Panc1 (cell line): ENCODE data around the gene UGT1A9. TPM values are rescaled to one million over a fixed set of nuclear protein-coding genes. Genes with fewer than 3 reads are reported as not detected.

Experiments used
- ATAC-seq: fragments of 200-7000 bp; cut with Tn5 transposase; 2 replicates; pipeline ENCODE4 v1.9.1; 2020; ENCODE audit warnings: mild to moderate bottlenecking, moderate library complexity
- BruUV-seq: library from RNA; stranded (reverse); fragments of 400-500 nt; replicated peaks from 2 replicates; lab custom pipeline; 2021; lab: Mats Ljungman, UMichigan
- CTCF ChIA-PET: fragments of 300-600 bp; sonication (Branson Sonifier 250); formaldehyde crosslinking; loops from one replicate; lab custom pipeline; 2022; ENCODE audit warnings: antibody characterized with exemption; lab: Charles Lee
- POLR2A ChIA-PET: fragments of 300-600 bp; sonication (Branson Sonifier 250); formaldehyde crosslinking; loops from one replicate; lab custom pipeline; 2022; ENCODE audit warnings: antibody characterized with exemption; lab: Charles Lee
- DNase-seq: peaks from one replicate; pipeline ENCODE4 v3.0.0-alpha.2; 2010; ENCODE audit warnings: low read depth, low spot score
- H3K27ac ChIP-seq: 2 replicates; pipeline ENCODE4 v1.5.1; 2011; ENCODE audit warnings: mild to moderate bottlenecking, low read length, inconsistent platforms
- H3K27me3 ChIP-seq: fragments of 200-500 bp; sonication (Bioruptor generic); 2 replicates; pipeline ENCODE4 v1.6.0; 2014; ENCODE audit warnings: low read length, inconsistent platforms; ENCODE audit not compliant: control insufficient read depth, insufficient read depth
- H3K36me3 ChIP-seq: fragments of 200-500 bp; sonication (Bioruptor generic); 2 replicates; pipeline ENCODE4 v1.5.1; 2014; ENCODE audit warnings: inconsistent platforms, mild to moderate bottlenecking, low read length, moderate library complexity; ENCODE audit not compliant: control insufficient read depth, insufficient read depth
- H3K4me1 ChIP-seq: 2 replicates; pipeline ENCODE4 v1.5.1; 2011; ENCODE audit warnings: inconsistent platforms, mild to moderate bottlenecking, low read length, moderate library complexity; ENCODE audit not compliant: control insufficient read depth, insufficient read depth
- H3K4me3 ChIP-seq, 2 experiments: 2 replicates each; pipeline ENCODE4 v1.5.1; 2011 to 2012; ENCODE audit warnings: low read depth in 2 of 2, low read length in 2 of 2, mild to moderate bottlenecking in 2 of 2, inconsistent platforms in 1 of 2, moderate library complexity in 1 of 2
- H3K9me3 ChIP-seq: fragments of 200-500 bp; sonication (Bioruptor generic); 2 replicates; pipeline ENCODE4 v1.5.1; 2014; ENCODE audit warnings: low read depth, mild to moderate bottlenecking, inconsistent platforms, low read length, moderate library complexity; ENCODE audit not compliant: control insufficient read depth, insufficient read depth
- POLR2AphosphoS5 ChIP-seq: IDR thresholded peaks from 2 replicates; pipeline ENCODE4 v1.6.1; 2012; ENCODE audit warnings: mild to moderate bottlenecking, low read depth, low read length, moderate library complexity
- SIN3A ChIP-seq: IDR thresholded peaks from 2 replicates; pipeline ENCODE4 v1.6.1; 2012; ENCODE audit warnings: low read depth, mild to moderate bottlenecking, low read length, moderate library complexity, borderline replicate concordance; ENCODE audit not compliant: insufficient read depth
- TCF7L2 ChIP-seq: IDR thresholded peaks from 2 replicates; pipeline ENCODE4 v1.6.1; 2011; ENCODE audit warnings: mild to moderate bottlenecking, low read depth, low read length, inconsistent platforms
- in situ Hi-C: cut with HindIII; loops from 2 replicates; pipeline ENCODE4 v1.10.0; 2016; ENCODE audit warnings: low sequenced_read_pairs, low pct_unique_long_range_greater_than_20kb
- intact Hi-C: fragments of 100-400 bp; cut with micrococcal nuclease; formaldehyde crosslinking; loops from one replicate; pipeline ENCODE4 v1.10.0; 2022; ENCODE audit not compliant: unreplicated experiment
- total RNA-seq: library from RNA; stranded (reverse); gene quantifications from one replicate; pipeline ENCODE4 v1.2.1, GENCODE V29; 2021; ENCODE audit not compliant: unreplicated experiment
- TF ChIP-seq, protein P1 (sequence below), 2 experiments: IDR thresholded peaks; 2 replicates each; pipeline ENCODE4 v1.6.1; 2011 to 2012; ENCODE audit warnings: low read depth in 2 of 2, control low read depth in 1 of 2, low read length in 1 of 2, mild to moderate bottlenecking in 1 of 2, moderate library complexity in 1 of 2; ENCODE audit not compliant: insufficient read depth in 1 of 2
- TF ChIP-seq, protein P2 (sequence below): fragments of 450-650 bp; IDR thresholded peaks from 2 replicates; pipeline ENCODE4 v1.5.1; 2017; ENCODE audit warnings: mild to moderate bottlenecking

The UGT1A9 gene
- total RNA-seq, 1 experiment from 2014 or later = not detected

DNA sequence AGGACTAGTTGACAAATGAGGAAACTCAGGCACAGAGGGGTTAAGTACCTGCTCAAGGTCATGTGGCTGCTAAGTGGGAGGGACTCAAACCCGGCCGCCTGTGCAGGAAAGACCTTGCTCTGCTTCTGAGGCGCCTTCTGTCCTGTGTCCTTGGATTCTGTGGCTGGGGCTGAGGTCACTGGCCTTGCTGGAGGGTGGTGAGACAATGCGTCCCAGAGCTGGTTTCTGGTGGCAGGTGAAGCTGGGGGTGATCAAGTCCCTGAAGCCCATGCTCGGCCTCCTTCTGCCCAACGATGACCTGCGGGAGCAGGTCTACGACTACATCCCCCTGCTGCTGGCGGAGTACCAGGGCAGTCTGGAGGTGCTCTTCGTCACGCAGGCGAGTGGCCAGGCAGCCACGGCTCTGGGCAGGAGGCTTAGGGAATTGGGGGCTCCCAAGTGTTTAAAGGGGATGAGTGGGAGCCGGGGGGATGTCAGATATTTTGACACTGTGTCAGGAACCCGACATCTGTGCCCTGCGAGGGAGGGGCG, 122.5 kb downstream of the UGT1A9 start:
- H3K4me3 ChIP-seq = no peak overlapping the region
- H3K27me3 ChIP-seq = no peaks in the 10 kb centered on the region
- no TSS peak for BruUV-seq
- ChIA-PET POLR2A (no interaction called here), CTCF (no interaction called here)
- intact Hi-C loops = no loop called here
- in situ Hi-C loops = no loop called here
- DNase-seq (no peak), ATAC-seq (no peak)
- H3K27ac ChIP-seq = no peak overlapping the region
- no peaks in the 10 kb centered on the region for H3K36me3 ChIP-seq
- no peaks in the 10 kb centered on the region for H3K9me3 ChIP-seq
- H3K4me1 ChIP-seq = no peaks in the 10 kb centered on the region
- TF ChIP-seq, protein P1, sequence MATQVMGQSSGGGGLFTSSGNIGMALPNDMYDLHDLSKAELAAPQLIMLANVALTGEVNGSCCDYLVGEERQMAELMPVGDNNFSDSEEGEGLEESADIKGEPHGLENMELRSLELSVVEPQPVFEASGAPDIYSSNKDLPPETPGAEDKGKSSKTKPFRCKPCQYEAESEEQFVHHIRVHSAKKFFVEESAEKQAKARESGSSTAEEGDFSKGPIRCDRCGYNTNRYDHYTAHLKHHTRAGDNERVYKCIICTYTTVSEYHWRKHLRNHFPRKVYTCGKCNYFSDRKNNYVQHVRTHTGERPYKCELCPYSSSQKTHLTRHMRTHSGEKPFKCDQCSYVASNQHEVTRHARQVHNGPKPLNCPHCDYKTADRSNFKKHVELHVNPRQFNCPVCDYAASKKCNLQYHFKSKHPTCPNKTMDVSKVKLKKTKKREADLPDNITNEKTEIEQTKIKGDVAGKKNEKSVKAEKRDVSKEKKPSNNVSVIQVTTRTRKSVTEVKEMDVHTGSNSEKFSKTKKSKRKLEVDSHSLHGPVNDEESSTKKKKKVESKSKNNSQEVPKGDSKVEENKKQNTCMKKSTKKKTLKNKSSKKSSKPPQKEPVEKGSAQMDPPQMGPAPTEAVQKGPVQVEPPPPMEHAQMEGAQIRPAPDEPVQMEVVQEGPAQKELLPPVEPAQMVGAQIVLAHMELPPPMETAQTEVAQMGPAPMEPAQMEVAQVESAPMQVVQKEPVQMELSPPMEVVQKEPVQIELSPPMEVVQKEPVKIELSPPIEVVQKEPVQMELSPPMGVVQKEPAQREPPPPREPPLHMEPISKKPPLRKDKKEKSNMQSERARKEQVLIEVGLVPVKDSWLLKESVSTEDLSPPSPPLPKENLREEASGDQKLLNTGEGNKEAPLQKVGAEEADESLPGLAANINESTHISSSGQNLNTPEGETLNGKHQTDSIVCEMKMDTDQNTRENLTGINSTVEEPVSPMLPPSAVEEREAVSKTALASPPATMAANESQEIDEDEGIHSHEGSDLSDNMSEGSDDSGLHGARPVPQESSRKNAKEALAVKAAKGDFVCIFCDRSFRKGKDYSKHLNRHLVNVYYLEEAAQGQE (IDR thresholded peaks at IDR 0.05; ENCODE audit: insufficient read depth in 1 of 2, low read depth in 2 of 2, low read length in 1 of 2) = no peak
- TF ChIP-seq POLR2AphosphoS5 = no peak

DNA sequence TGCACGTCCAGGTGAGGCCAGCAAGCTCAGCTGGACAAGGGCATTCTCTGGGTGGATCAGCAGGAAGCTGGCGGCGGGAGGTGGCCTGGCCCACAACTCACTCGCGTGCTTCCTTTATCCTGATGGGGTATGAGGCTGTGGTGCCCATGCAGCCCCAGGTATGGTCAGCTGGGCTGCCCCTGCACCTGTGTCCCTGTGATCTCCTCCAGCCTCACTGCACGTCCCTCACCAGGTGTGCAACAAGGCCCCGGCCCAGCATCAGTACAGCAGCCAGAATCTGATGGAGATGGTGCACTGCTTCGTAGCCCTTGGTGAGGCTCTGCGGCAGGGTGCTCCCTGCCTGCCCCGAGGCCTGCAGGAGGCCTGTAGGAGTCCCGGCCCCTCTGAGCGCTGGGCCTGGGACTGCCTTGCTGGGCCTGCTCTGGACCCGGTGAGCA, 124.1 kb downstream of the UGT1A9 start:
- Histone ChIP-seq H3K9me3 (no peaks in the 10 kb centered on the region), H3K27me3 (no peaks in the 10 kb centered on the region), H3K27ac (no peak overlapping the region), H3K4me3 (no peak overlapping the region), H3K36me3 (no peaks in the 10 kb centered on the region), H3K4me1 (no peaks in the 10 kb centered on the region)
- DNase-seq = no peak
- no TSS peak for BruUV-seq
- in situ Hi-C loops (no loop called here), intact Hi-C loops (no loop called here)
- ATAC-seq = no peak; the same call in 1 of the 2 replicates
- ChIA-PET CTCF (no interaction called here), POLR2A (no interaction called here)
- no peak for TF ChIP-seq TCF7L2
- TF ChIP-seq, protein P1 (IDR thresholded peaks at IDR 0.05; ENCODE audit: insufficient read depth in 1 of 2, low read depth in 2 of 2, low read length in 1 of 2) = no peak
- TF ChIP-seq POLR2AphosphoS5 = no peak
- TF ChIP-seq, protein P2, sequence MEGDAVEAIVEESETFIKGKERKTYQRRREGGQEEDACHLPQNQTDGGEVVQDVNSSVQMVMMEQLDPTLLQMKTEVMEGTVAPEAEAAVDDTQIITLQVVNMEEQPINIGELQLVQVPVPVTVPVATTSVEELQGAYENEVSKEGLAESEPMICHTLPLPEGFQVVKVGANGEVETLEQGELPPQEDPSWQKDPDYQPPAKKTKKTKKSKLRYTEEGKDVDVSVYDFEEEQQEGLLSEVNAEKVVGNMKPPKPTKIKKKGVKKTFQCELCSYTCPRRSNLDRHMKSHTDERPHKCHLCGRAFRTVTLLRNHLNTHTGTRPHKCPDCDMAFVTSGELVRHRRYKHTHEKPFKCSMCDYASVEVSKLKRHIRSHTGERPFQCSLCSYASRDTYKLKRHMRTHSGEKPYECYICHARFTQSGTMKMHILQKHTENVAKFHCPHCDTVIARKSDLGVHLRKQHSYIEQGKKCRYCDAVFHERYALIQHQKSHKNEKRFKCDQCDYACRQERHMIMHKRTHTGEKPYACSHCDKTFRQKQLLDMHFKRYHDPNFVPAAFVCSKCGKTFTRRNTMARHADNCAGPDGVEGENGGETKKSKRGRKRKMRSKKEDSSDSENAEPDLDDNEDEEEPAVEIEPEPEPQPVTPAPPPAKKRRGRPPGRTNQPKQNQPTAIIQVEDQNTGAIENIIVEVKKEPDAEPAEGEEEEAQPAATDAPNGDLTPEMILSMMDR = no peak
- TF ChIP-seq SIN3A = no peak
